COR-L47 (cell line): ENCODE measurements around the gene HGFAC.

Source experiments
- DNase-seq: peaks from one replicate; lab custom pipeline; 2025; lab: John Stamatoyannopoulos, UW

The HGFAC gene

DNA sequence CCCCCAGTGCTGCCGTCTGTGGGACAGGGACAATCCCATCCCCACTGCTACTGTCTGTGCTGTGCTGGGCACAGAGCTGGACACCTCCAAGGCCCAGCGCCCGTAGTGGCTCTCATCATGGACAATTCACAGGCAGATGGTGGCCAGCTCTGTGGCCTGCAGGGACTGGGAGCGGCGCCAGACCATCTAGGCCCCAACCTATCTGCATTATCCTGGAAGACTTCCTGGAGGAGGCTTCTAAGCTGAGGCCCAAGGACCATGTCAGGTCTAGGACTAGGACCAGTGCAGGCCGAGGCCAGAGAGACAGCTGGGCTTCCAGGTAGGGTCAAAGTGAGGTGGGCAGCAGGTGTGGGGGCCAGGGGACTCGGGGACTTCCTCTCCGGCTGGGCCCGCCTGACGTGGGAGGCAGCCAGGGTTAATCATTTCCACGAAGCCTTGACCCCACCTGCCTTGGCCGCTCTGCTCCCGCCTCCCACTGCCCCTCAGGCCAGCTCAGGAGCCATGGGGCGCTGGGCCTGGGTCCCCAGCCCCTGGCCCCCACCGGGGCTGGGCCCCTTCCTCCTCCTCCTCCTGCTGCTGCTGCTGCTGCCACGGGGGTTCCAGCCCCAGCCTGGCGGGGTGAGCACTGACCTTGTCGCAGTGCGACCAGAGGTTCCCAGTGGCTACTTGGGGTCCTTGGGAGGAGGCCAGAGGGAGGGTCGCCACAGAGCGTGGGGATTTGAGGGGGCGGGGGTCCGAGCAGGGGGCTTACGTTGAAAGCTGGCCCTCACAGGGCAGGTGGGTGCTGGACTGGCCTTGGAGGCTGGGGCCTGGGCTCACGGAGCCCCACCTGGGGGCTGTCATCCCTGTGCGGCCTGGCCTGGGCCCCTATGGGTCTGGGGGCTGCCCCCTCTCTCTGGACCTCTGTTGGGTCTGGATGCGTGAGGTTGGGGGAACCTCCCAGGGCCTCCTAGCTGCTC lies at the start of gene HGFAC:
Gene HGFAC, plus strand, starts transcription at position 468 of the 959 bp plus-strand sequence. Its CDS starts 34 bp downstream, at position 502.
- DNase-seq = no peak

GRCh38 chr4:3392321-3392720 lies 49.4 kb upstream of the HGFAC start:
- no peak for DNase-seq

DNA sequence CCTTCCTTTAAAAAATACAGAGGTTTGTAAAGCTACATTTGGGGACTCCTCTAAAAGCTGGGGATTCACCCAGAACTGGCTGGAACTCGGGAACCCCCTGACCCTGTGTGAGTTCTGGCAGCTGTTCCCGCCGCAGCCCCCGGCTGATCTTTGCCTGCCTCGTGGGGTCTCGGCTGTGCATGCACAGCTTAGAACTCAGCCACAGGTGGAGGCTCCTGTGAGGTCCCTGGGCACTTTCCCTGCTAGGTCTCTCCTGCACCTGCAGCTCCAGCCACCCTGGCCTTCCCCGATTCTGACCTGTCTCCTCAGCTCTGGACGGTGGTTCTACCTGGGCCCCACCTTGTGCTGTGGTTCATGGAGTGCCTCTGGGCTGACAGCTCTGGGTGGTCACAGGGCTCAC lies 48.6 kb upstream of the HGFAC start:
- DNase-seq = no peak

DNA sequence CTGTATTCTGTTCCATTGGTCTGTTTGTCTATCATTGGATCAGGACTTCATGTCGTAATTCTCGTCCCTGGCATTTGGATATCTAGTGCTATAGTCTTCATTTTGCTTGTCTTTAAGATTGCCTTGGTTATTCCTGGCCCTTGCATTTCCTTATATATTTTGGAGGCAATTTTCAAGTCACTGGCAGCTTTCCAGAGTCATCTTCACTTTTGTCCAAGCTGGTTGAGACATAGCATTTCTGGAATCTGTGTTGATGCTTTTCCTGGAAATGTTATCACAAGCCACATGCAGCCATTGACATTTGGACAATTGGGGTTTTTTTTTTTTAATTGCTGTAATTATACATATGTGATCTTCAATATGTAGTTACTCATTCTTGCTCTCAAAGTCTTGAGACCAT lies 45.2 kb upstream of the HGFAC start:
- no peak for DNase-seq

DNA sequence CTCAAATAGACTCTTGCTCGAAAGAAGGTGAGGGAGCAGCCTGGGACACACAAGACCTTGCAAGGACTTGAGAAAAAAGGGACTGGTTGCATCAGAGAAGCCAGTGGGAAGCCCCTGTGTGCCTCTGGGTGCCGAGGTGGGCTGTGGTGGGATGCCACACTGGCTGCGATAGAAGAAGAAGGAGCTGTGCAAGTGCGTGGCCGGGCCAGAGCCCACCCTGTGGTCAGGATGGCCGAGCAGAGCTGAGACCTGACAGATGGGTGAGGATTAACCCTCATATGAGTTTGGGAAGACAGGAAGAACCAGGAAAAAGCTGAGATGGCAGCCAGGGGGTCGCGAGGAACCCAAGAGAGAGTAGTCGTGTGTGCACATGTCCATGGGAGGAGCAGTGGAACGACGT lies 44.6 kb upstream of the HGFAC start:
- DNase-seq = no peak

DNA sequence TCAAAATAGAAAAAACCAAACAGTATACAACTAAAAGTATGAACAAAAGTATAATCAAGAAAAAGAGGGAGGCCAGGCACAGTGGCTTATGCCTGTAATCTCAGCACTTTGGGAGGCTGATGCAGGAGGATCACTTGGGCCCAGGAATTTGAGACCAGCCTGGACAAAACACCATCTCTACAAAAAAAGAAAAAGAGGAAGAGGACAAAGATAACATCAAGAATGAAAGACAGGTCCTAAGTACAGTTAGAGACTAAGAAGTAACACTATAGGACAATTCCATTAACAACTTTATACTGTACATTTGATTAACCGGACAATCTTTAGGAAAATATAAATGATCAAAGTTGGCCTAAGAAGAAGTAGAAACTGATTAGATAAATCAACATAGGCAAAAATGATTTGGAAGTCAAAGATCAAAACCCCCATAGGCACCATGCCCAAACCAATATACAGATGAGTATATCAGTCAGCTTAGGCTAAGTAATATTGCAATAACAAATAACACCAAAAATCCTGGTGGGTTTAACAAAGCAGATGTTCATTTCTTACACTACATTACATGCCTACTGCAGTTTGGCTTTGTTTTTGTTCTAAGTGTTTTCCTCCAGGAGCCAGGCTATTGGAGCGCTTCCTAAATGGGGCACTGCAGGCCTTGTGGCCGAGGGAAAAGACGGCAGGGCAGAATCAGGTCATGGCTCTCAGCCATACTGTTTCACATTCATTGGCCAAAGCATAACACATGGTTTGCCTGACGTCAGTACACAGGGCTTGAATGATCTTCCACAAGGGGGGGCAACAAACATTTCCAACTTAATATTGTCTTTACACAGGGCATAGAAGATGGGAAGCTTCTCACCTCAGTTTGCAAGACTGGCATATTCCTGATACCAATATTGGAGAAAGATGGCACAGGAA lies 42.2 kb upstream of the HGFAC start:
- DNase-seq = no peak

DNA sequence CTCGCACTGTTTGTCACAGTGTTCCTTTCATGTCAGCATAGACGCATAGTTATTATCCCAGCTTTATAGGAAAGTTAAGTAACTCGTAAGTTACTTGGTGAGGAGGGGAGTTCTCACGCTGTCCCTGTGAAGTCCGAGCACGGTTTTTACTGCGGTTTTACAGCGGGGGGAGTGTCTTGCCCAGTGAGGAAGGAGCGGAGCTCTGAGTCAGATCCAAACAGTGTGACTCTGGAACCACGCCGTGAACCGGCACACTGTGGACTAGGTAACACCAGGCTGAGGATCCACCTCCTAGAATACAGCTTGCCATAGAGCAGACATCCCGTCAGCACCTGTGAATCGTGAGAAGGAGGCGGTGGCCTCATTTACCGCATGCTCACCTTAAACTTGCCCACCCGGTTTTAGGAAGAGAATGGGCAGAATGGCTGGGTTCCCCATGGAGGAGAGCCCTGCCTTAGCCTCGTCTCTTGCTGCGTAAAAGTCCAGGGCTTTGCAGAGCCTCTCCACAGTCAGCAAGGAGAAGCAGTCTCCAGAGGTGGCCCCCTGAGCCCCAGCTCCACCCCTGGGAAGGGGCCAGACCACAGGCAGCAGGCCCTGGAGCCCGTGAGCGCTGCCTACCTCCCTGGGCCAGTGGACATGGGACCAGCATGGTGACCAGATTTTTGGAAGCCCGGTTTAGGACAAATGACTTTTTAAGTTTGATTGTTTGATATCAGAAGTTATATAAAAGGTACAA lies 40.2 kb upstream of the HGFAC start:
- no peak for DNase-seq

- no peak for DNase-seq
Observed at GRCh38 chr4:3402491-3403347, 39.0 kb upstream of the HGFAC start.

DNA sequence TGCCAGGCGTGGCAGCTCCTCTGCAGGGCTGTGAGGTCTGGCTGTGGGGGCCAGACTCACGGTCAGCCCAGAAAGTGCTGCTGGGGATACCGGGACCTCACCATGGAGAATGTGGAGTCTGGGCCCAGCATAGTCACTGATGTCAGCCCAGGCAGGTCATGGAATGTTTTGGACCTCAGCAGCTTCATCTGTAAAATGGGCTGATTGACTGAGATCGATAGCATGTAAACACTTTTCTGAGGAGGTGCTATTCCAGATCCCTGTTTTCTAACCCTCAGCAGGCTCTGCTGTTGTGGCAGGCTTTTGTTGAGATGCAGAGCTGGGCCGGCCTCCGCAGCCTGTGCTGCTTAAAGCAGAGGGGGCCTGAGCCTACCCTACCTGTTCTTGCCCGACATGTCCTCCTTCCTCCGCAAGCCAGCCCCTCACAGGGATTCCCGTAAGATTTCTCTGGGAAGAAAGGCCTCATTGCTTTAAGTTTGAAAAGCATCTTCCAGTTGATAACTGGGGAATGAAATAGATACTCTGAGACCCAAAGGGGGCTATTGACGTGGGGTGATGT lies 38.3 kb upstream of the HGFAC start:
- no peak for DNase-seq

GRCh38 chr4:3404546-3404945 lies 37.2 kb upstream of the HGFAC start:
- no peak for DNase-seq

DNA sequence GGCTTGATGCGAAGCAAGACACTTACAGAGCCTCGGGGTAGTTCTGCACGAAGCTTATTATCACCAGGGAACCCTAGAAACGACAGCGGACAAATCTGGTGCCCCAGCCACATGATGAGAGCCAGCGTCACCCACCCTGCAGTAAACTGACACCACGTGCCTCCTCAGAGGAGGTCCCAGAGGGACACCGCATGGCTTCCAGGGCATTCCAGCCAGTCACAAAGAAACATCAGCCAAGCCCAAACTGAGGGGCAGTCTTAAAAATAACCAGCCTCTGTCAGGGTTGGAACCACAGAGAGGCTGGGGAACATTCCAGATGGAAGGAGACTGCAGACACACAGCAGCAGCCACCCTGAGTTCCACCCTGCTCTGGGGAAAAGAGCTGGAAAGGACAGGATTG lies 36.6 kb upstream of the HGFAC start:
- DNase-seq = no peak

- DNase-seq = no peak
Observed at GRCh38 chr4:3406021-3406420, 35.7 kb upstream of the HGFAC start.

DNA sequence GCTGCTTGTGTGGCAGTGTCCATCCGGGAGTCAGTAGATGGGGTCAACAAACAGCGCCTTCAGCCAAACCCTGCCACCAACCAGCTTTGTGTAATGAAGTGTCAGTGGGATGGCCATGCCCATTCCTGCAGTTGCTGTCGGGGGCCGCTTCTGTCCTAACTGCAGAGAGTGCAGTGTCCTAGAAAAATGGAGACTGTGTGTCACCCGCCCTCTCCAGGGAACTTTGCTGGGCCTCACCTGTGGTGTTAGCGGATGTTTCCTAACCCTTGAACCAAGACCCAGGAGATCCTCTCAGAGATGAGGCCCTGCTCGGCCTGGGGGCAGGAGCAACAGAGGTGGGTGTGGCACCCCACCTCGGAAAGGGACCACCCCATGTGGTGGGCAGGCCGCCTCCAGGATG lies 35.3 kb upstream of the HGFAC start:
- no peak for DNase-seq

DNA sequence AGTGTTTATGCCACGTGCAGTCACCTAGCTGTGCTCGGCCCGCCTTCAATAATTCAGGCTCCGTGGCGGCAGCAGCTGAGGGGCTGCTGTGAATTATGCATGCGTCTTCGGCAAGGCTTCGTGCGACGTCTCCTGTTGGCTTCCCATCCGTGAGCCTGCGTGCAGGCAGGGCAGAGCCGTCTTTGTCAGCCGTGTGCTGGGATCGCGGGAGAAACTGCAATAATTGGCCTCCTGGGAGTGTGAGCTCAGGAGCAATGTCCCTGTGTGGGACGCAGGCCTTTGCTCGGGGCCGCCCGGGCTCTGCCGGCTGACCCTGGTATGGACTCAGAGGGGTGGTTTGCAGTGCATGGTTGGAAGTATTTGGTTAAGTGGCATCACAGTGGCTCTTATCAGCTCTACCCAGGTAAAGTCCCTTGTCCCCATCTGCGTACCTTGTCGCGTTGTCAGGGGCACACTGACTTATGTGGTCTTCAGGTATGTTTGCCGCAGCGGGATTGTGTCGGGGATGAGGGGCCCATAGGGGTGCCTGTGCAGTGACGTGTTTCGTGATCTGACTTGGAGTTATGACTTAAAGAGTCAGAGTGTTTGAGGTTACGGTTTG lies 34.5 kb upstream of the HGFAC start:
- no peak for DNase-seq

GRCh38 chr4:3407930-3408792 lies 33.6 kb upstream of the HGFAC start:
- no peak for DNase-seq

- no peak for DNase-seq
Observed at GRCh38 chr4:3408793-3409330, 32.9 kb upstream of the HGFAC start.

DNA sequence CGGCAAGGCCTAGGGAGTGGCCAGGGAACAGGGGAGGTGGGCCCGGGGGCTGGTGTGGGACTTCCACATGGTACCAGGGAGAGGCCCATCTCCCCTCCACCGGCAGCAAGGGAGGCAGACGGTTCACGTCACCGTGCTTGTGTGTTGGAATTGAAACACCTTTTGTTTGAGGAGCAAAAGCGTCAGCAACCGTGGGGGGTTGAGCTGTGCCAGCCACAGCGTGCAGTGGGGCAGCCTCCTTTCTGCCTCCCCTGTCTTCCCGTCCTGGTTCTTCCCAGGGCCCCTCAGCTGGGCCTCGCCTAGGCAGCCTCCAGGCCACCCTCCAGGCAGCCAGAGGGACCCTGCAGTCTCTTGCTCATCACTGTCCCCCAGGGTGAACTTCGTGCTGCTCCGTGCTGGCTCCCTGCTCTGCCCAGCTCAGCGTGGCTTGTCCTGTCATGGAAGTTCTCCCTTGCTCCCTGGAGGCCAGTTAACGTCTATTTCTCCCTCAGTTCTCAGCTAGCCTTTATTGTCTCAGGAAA lies 32.1 kb upstream of the HGFAC start:
- no peak for DNase-seq

DNA sequence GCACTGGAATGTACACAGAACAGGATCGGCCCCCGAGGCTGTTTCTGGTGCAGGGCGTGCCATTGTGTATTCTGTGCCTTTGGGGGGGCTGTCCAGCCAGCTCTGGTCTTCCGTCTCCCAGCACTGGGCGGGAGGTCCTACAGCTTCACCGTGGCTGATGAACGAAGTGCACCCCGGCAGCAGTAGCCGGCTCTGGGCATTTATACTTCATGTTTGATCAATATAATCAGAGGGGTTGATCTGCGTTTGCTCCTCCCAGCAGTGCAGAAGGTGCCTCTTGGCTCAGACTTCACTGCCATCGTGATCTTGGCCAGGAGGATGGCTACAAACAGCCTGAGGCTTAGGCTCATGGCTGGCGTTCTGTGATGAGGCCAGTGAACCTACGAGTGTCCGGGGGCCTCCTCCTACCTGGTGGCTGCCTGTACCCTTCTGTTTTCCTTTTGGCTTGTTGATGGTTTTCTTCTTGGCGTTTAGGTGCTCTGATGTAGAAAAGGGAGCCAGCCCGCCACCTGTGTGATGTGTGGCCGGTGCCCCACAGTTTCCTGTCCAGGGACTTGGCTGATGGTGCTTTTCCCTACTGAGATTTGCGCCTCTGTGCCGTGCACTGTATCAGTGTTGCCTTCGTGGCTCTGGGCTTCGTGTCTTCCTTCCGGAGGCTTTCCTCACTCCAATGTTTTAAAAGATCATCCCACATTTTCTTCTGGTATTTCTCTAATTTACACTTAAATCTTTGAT lies 31.2 kb upstream of the HGFAC start:
- DNase-seq = no peak
